ENCODE results near the gene PWWP2A.

The PWWP2A gene

DNA sequence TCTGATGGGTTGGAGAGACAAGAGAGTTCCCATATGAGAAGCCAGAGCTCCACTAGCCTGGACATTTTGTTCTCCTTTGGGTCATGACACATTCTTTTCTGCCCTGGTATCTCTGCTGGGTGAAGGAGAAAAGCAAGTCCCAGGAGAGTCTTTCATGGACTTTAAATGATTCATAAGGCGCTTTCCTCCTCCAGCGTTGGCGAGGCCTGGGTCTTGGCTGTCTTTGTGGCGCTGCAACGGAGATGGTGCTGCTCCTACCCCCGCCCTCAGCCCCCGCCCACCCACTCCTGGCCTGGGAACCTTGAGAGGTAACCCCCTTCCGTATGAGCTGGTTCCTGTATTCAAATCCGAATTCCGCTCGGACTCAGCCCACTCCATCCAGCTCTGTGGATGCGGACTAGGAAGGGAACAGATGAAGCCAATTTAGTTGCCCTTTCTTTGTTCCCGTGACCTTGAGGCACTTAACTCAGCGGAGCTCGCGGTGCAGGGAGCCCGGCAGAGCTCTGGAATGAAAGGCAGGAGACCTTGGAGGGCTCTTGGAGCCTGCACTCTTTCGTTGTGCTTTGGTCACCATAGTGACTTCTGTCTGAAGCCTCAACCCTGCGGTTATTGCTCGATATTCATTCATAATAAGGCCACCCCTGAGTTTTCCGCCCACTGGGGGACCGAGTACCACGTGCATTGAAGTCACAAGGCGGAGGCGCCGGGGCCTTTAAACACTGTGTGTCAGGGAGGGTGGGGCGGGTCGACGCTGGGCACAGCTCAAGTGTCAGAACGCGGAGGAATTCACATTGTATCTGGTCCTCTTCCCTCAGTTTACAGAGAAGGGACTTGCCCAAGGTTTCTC is 14.0 kb upstream of the PWWP2A start:
- Histone ChIP-seq H3K27me3 (ENCODE audit: control insufficient read depth, insufficient read depth, low read length) (no peaks in the 10 kb centered on the region), H3K27ac (ENCODE audit: low read length) (no peak overlapping the region), H3K4me1 (ENCODE audit: control insufficient read depth, insufficient read depth, low read length) (no peaks in the 10 kb centered on the region), H3K9me3 (ENCODE audit: control insufficient read depth, insufficient read depth, low read length) (no peaks in the 10 kb centered on the region), H3K4me3 (ENCODE audit: low read length) (no peak overlapping the region), H3K36me3 (ENCODE audit: control insufficient read depth, insufficient read depth, low read length) (no peaks in the 10 kb centered on the region)
- WGBS (ENCODE audit: insufficient coverage, insufficient read length), result no CpG with 5 or more reads among the region's 31 CpGs
- DNase-seq (ENCODE audit: low read depth, low spot score), result no peak

DNA sequence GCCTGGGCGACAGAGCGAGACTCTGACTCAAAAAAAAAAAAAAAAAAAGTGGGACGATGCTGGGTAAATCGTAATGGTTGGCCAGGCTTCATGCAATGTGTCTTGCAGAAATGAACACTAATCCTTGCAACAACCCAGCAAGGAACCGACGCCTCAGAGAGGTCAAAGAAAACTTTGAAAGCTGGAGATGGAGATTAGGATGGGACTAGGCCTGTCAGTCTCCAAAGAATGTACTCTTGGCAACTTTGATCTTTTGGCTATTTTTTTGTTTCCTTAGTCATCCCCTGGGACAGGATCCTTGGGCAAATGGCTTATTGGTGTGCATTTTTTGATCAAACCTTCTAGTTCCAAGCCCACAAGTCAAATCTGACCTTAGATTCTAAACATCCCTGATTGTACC is 10.6 kb upstream of the PWWP2A start:
- Histone ChIP-seq H3K27ac (ENCODE audit: low read length) (no peak overlapping the region), H3K9me3 (ENCODE audit: control insufficient read depth, insufficient read depth, low read length) (no peaks in the 10 kb centered on the region), H3K27me3 (ENCODE audit: control insufficient read depth, insufficient read depth, low read length) (no peaks in the 10 kb centered on the region), H3K4me3 (ENCODE audit: low read length) (no peak overlapping the region), H3K4me1 (ENCODE audit: control insufficient read depth, insufficient read depth, low read length) (no peaks in the 10 kb centered on the region), H3K36me3 (ENCODE audit: control insufficient read depth, insufficient read depth, low read length) (no peaks in the 10 kb centered on the region)
- WGBS (ENCODE audit: insufficient coverage, insufficient read length), result no CpG with 5 or more reads among the region's 6 CpGs
- no peak for DNase-seq (ENCODE audit: low read depth, low spot score)

DNA sequence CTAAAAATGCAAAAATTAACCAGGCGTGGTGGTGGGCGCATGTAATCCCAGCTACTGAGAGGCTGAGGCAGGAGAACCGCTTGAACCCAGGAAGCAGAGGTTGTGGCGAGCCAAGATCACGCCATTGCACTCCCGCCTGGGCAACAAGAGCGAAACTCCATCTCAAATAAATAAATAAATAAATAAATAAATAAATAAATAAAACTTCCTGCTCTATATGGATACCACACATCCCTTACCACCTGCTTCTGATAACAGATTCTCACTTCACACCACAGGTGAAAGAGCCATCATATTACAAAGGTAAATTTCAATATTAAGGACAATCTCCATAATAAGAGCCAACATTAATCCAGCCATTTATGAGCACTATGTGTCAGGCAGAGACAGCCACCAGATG is 9.4 kb upstream of the PWWP2A start:
- Histone ChIP-seq H3K9me3 (ENCODE audit: control insufficient read depth, insufficient read depth, low read length) (no peaks in the 10 kb centered on the region), H3K27ac (ENCODE audit: low read length) (no peak overlapping the region), H3K4me3 (ENCODE audit: low read length) (no peak overlapping the region), H3K4me1 (ENCODE audit: control insufficient read depth, insufficient read depth, low read length) (no peaks in the 10 kb centered on the region), H3K27me3 (ENCODE audit: control insufficient read depth, insufficient read depth, low read length) (no peaks in the 10 kb centered on the region), H3K36me3 (ENCODE audit: control insufficient read depth, insufficient read depth, low read length) (no peaks in the 10 kb centered on the region)
- no peak for DNase-seq (ENCODE audit: low read depth, low spot score)
- no CpG with 5 or more reads among the region's 7 CpGs for WGBS (ENCODE audit: insufficient coverage, insufficient read length)

DNA sequence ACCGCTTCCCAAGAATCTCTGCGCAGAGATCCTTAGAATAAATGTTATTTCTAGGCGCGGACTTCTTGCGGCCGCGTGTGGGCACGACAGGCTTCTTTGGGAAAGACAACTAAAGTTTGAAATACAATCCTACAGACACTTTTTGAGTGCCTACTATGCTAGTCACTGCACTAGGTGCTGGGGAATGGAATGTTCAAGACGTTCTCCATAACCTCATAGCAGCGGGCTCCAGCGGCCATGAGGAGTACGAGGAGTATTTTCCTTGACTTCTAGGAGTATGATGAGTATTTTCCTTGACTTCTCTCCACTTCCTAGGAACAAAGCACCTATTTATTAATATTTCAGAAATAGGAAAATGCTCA is 636 bp upstream of the PWWP2A start:
- peak overlapping the region; percentile 8; the same call in 1 of the 2 replicates for H3K4me3 ChIP-seq (ENCODE audit: low read length)
- H3K4me1 ChIP-seq (ENCODE audit: control insufficient read depth, insufficient read depth, low read length), result no peaks in the 10 kb centered on the region
- no peaks in the 10 kb centered on the region for H3K36me3 ChIP-seq (ENCODE audit: control insufficient read depth, insufficient read depth, low read length)
- no CpG with 5 or more reads among the region's 12 CpGs for WGBS (ENCODE audit: insufficient coverage, insufficient read length)
- no peaks in the 10 kb centered on the region for H3K27me3 ChIP-seq (ENCODE audit: control insufficient read depth, insufficient read depth, low read length)
- H3K9me3 ChIP-seq (ENCODE audit: control insufficient read depth, insufficient read depth, low read length), result no peaks in the 10 kb centered on the region
- H3K27ac ChIP-seq (ENCODE audit: low read length), result no peak overlapping the region
- no peak for DNase-seq (ENCODE audit: low read depth, low spot score)

DNA sequence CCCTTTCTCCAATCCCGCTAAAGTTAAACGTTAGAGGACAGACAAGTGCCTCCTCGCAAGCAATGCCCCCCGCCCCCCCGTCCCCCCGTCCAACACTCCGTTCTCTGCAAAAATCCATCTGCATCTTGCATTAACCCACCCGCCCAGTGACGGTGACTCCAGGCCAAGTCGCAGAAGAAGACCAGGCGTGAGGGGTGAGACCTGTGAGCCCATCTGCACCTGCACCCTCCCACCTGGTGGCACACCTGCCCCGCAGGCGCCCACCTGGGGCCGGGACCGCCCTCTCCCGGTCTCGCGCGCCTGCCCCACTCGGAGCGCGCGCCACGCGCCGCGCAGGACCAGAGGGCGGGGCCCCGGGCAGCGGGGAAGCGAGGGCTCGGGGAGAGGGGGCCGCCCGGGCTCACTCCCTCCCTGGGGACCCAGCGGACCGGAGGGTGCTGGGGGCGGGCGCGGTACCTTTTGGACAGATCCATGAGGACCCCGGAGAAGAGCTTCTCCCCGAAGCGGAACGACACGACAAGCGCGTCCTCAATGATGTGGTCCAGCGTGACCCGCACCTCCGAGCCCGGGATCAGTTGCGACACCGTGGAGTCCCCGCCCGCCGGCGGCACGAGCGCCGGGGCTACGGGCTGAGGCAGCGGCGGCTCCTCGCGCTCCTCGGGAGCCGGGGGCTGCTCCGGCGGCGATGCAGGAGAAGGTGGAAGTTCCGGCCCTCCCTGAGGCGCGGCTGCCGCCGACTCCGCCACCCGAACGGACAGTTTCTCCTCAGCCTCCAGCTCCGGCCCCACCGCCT is 705 bp downstream of the PWWP2A start:
- Histone ChIP-seq H3K36me3 (ENCODE audit: control insufficient read depth, insufficient read depth, low read length) (no peaks in the 10 kb centered on the region), H3K27me3 (ENCODE audit: control insufficient read depth, insufficient read depth, low read length) (no peaks in the 10 kb centered on the region), H3K4me1 (ENCODE audit: control insufficient read depth, insufficient read depth, low read length) (no peaks in the 10 kb centered on the region), H3K4me3 (ENCODE audit: low read length) (peak overlapping the region; percentile 93), H3K9me3 (ENCODE audit: control insufficient read depth, insufficient read depth, low read length) (no peaks in the 10 kb centered on the region), H3K27ac (ENCODE audit: low read length) (no peak overlapping the region)
- no CpG with 5 or more reads among the region's 79 CpGs for WGBS (ENCODE audit: insufficient coverage, insufficient read length)
- DNase-seq (ENCODE audit: low read depth, low spot score), result no peak

DNA sequence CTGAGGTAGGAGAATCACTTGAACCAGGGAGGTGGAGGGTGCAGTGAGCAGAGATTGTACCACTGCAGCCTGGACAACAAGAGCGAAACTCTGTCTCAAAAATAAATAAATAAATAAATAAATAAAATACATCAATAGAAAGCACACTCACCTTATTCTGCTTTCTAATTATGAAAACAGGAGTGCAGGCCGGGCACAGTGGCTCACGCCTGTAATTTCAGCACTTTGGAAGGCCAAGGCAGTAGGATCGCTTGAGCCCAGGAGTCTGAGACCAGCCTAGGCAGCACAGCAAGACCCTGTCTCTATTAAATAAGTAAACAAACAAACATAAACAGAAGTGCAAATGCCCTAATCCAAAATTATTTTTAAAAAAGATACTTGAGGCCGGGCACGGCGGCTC is 2.3 kb downstream of the PWWP2A start:
- no CpG with 5 or more reads among the region's 7 CpGs for WGBS (ENCODE audit: insufficient coverage, insufficient read length)
- Histone ChIP-seq H3K4me3 (ENCODE audit: low read length) (no peak overlapping the region), H3K9me3 (ENCODE audit: control insufficient read depth, insufficient read depth, low read length) (no peaks in the 10 kb centered on the region), H3K27me3 (ENCODE audit: control insufficient read depth, insufficient read depth, low read length) (no peaks in the 10 kb centered on the region), H3K36me3 (ENCODE audit: control insufficient read depth, insufficient read depth, low read length) (peaks cover 5% of the 10 kb centered on the region; the same call in 1 of the 2 replicates), H3K4me1 (ENCODE audit: control insufficient read depth, insufficient read depth, low read length) (no peaks in the 10 kb centered on the region), H3K27ac (ENCODE audit: low read length) (no peak overlapping the region)
- no peak for DNase-seq (ENCODE audit: low read depth, low spot score)

DNA sequence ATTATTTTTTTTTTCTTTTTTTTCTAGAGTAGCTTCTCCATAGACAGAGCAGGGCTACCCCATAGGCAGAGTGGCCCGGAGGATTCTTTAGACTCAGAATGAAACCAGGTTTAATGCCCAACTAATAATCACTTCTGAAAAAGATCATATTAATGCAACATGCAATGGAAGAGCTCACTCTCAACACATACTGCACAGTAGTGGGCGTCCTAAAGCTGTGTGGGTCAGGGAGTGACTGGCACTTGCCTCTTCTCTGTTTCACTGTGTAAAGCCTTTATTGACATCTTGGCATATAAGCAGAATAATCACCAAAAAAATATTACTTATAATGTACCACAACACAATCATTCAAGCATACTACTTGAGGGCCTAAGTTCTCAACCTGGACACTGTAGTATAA is 11.1 kb downstream of the PWWP2A start:
- H3K27ac ChIP-seq (ENCODE audit: low read length), result no peak overlapping the region
- no CpG with 5 or more reads among the region's 2 CpGs for WGBS (ENCODE audit: insufficient coverage, insufficient read length)

DNA sequence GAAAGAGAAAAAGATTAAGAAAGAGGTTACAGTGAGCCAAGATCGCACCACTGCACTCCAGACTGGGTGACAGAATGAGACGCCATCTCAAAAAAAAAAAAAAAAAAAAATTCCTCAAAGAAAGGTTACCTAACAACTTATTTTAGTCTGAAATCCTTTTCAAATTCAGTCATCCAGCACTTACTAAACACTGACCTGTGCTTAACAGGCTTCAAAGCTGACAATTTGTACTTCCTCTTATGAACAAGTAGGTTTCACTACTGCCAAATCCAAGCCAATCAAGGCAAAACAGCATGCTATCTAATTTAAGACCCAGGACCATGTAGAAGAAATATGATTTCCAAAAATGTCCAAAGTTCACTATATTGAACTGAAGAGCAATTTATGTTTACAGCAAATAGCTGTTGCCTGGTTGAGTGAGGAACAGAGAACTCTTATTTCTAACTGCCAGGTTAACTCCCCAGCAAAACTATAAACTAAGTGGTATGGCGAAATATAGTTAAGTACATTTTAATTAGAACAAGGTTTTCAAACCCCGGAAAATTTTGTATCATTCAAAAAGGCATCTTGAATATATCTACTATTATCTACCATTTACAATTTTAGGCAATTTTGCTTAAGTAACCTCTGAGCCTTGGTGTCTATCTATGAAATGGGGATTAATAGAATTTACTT is 13.4 kb downstream of the PWWP2A start:
- no CpG with 5 or more reads among the region's 4 CpGs for WGBS (ENCODE audit: insufficient coverage, insufficient read length)
- Histone ChIP-seq H3K27ac (ENCODE audit: low read length) (no peak overlapping the region), H3K4me1 (ENCODE audit: control insufficient read depth, insufficient read depth, low read length) (no peaks in the 10 kb centered on the region), H3K27me3 (ENCODE audit: control insufficient read depth, insufficient read depth, low read length) (no peaks in the 10 kb centered on the region), H3K9me3 (ENCODE audit: control insufficient read depth, insufficient read depth, low read length) (no peaks in the 10 kb centered on the region), H3K4me3 (ENCODE audit: low read length) (no peak overlapping the region), H3K36me3 (ENCODE audit: control insufficient read depth, insufficient read depth, low read length) (no peaks in the 10 kb centered on the region; the same call in 1 of the 2 replicates)
- no peak for DNase-seq (ENCODE audit: low read depth, low spot score)

More for the DNA sequence above, 11.1 kb downstream of the PWWP2A start:
- Histone ChIP-seq H3K4me1 (ENCODE audit: control insufficient read depth, insufficient read depth, low read length) (no peaks in the 10 kb centered on the region), H3K9me3 (ENCODE audit: control insufficient read depth, insufficient read depth, low read length) (no peaks in the 10 kb centered on the region), H3K27me3 (ENCODE audit: control insufficient read depth, insufficient read depth, low read length) (no peaks in the 10 kb centered on the region), H3K4me3 (ENCODE audit: low read length) (no peak overlapping the region), H3K36me3 (ENCODE audit: control insufficient read depth, insufficient read depth, low read length) (peaks cover 8% of the 10 kb centered on the region; the same call in 1 of the 2 replicates)
- DNase-seq (ENCODE audit: low read depth, low spot score), result no peak

DNA sequence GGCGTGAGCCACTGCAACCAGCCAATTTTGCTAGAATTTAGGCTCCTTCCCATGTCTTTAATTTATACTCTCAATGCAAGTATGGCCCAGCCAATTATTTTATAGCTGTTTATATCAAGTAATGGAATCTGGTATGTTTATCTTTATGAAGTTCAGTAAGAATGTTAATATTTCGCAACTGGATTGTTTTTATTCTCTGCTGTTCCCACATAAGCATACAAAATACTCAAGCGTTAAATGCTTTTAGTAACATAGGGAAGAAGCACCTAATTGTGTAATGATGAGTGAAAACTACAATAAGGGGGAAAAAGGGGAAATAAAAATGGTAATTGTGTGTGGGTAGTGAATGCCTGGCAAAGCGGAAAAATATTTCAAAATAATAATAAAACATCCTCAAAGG is 21.3 kb downstream of the PWWP2A start:
- no peaks in the 10 kb centered on the region for H3K27me3 ChIP-seq (ENCODE audit: control insufficient read depth, insufficient read depth, low read length)
- whole genome bisulfite sequencing (ENCODE audit: insufficient coverage, insufficient read length), result no CpG with 5 or more reads among the region's 4 CpGs
- no peaks in the 10 kb centered on the region for H3K9me3 ChIP-seq (ENCODE audit: control insufficient read depth, insufficient read depth, low read length)
- H3K4me3 ChIP-seq (ENCODE audit: low read length), result no peak overlapping the region
- H3K36me3 ChIP-seq (ENCODE audit: control insufficient read depth, insufficient read depth, low read length), result peaks cover 2% of the 10 kb centered on the region; the same call in 1 of the 2 replicates
- H3K4me1 ChIP-seq (ENCODE audit: control insufficient read depth, insufficient read depth, low read length), result no peaks in the 10 kb centered on the region
- H3K27ac ChIP-seq (ENCODE audit: low read length), result no peak overlapping the region
- DNase-seq (ENCODE audit: low read depth, low spot score), result no peak

DNA sequence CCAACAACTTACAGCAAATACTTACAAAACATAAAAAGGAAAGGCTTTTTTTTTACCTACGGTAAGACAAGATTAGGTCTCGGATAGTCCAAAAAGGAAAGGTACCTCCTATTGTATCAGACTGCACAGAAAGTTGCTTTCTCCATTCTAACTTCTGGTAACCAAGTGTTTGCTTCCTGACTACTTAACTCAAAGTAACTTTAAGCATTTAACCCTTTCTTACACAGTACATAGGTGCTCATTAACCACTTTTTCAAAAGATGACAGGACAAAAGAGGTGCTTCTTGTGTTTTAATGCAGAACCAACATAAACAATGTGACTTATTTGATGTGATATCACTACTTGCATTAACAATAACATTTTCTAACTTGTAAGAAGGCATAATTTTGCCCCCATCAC is 23.1 kb downstream of the PWWP2A start:
- Histone ChIP-seq H3K4me3 (ENCODE audit: low read length) (no peak overlapping the region), H3K9me3 (ENCODE audit: control insufficient read depth, insufficient read depth, low read length) (no peaks in the 10 kb centered on the region), H3K36me3 (ENCODE audit: control insufficient read depth, insufficient read depth, low read length) (peaks cover 5% of the 10 kb centered on the region; the same call in 1 of the 2 replicates), H3K4me1 (ENCODE audit: control insufficient read depth, insufficient read depth, low read length) (no peaks in the 10 kb centered on the region), H3K27ac (ENCODE audit: low read length) (no peak overlapping the region), H3K27me3 (ENCODE audit: control insufficient read depth, insufficient read depth, low read length) (no peaks in the 10 kb centered on the region)
- no peak for DNase-seq (ENCODE audit: low read depth, low spot score)
- WGBS (ENCODE audit: insufficient coverage, insufficient read length), result no CpG with 5 or more reads among the region's 2 CpGs

Data from iPS DF 6.9 (cell line).